ENCODE results near the gene RAX2.

Gene RAX2

DNA sequence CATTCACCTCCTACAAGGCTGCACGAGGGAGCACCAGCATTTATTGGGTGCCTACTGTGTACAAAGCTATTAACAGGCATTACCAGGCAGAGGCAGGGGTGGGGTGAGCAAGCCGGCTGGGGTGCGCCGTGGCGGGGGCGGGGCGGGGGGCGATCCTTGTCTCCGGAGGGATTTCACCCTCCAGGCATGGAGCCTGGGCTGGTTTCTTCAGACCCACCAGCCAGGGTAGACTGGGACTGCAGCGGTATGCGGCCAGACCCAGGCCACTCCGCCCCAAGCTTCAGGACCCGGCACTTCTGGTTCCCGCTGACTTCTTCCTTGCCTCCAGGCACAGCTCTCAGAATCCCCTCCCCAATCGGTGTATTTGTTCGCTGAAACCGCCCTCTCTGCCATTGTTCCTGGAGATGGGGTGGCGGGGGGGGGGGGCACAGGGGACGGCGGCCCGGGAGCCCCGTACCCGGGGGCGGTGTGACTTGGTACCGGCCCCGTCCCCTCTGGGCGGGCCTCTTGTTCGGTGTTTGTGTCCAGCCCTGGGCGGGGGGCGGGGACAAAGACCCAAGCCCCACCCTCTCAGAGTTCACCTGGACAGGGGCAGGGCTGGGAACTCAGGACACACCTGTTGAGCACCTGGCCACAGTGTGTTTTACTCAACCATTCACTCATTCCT is 49.5 kb downstream of the RAX2 start:
- DNase-seq = no peak

GRCh38 chr19:3721887-3722442 is 50.1 kb downstream of the RAX2 start:
- no peak for DNase-seq

DNA sequence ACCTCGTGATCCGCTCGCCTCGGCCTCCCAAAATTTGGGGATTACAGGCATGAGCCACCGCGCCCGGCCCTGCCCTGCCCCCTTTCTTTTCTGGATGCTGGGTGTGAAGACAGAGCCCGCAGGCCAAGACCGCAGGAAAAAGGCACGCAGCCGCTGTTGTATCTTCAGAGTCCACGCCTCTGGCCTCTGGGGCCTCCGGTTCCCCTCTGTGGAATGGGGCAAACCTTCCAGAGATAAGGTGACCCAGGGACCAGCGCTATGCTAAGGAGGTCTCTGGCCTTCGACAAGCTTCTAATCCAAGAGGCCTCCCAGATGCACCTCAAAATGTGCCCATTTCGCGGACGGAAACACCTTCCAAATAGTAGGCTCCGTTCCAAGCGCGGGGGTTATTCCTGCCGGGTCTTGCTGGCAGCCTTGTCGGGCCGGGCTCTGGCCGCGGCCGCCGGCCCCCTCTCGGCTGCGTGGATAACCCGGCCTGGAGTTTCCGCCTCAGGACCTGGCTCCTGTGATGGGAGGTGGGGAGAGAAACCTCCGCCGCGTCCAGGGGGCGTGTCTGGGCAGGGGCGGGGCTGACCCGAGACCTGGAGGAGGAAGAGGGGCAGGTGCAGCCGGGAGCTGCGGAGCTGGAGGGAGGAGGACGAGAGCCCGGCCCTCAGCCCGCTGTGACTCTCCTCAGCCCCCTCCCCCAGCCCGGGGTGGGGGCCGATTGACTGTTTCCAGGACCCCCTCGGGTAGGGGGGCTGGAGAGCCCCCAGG is 50.7 kb downstream of the RAX2 start:
- DNase-seq = peak; percentile 92 to 94

DNA sequence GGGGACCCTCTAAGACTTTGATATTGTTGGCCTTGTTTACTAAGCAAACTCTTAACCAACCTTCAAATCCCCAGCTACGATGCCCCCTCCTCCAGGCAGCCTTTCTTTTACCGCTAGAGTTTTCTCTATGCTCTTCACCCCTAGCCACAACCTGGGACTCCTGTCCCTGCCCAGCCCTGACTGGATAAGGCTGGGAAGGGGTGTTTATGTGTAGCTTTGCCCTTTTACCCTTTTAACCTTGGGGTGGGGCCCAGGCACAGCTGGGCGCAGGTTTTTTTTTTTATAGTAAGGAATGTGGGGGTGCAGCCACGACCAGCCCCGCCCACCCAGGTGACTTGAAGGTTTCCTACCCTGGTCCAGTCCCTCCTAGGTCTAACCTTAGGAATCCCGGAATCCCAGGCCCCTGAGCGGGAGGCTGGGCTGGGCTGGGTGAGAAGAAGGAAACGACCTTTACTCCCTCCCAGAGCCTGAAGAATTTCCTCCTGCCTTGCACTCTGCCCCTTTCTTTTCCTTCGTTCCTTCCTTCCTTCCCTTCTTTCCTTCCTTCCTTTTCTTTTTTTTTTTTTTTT is 51.6 kb downstream of the RAX2 start:
- DNase-seq = no peak

DNA sequence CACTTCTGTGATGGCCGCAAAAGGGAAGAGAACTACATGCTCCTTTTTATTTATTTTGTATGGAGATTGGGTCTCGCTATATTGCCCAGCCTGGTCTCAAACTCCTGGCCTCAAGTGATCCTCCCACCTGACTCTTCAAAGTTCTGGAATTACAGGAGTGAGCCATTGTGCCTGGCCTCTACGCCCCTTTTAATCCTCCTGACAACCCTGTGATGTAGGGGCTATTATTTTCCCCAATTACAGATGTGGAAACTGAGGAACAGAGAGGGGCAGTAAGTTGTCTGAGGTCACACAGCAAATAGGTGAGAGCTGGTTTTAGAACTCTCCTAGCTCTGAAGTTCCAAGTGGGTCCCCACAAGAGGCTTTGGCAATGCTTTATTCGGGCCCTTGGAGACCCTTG is 52.2 kb downstream of the RAX2 start:
- no peak for DNase-seq

All from stimulated activated CD4-positive, alpha-beta T cell treated with anti-CD3 and anti-CD28 coated beads, Interleukin-2, amount 100 ng/mL, for 24 hours (primary cell).